ENCODE data around the gene PRMT7.
"Not testable (repeated sequence)": the region's sequence is repeated elsewhere in the genome, so short reads cannot be mapped to it uniquely, and the experiment has no call there.

Gene PRMT7

GRCh38 chr16:68287276-68288251 lies 23.3 kb upstream of the PRMT7 start:
- H3K27ac ChIP-seq = peak overlapping the region; percentile 65
- peak; percentile 62 for DNase-seq (ENCODE audit: low spot score)

GRCh38 chr16:68288252-68288650 lies 22.6 kb upstream of the PRMT7 start:
- no peak for TF ChIP-seq CTCF (conservative IDR thresholded peaks at IDR 0.05; ENCODE audit: low read depth)
- DNase-seq (ENCODE audit: low spot score) = no peak
- peak overlapping the region; percentile 65 for H3K27ac ChIP-seq
- ChIA-PET POLR2A (ENCODE audit: low non-redundant PET) (interaction anchor here (0.6 kb wide), 1 partner anchor 21 kb away, joined by 13 read pairs; no protein-coding TSS in a partner anchor), CTCF (interaction anchor here (0.6 to 2.8 kb wide), 3 partner anchors 24 to 58 kb away, joined by 3 to 12 read pairs (median 7); partner anchors contain the start of gene SLC7A6)

More at GRCh38 chr16:68287276-68288251, 23.3 kb upstream of the PRMT7 start:
- CTCF ChIA-PET = interaction anchor here (0.6 to 2.8 kb wide), 4 partner anchors 24 to 293 kb away, joined by 3 to 12 read pairs (median 5); partner anchors contain the start of gene SLC7A6
- no peak for TF ChIP-seq CTCF (conservative IDR thresholded peaks at IDR 0.05; ENCODE audit: low read depth)
- POLR2A ChIA-PET (ENCODE audit: low non-redundant PET) = interaction anchor here (0.7 kb wide), 1 partner anchor 23 kb away, joined by 3 read pairs; the partner anchor contains the start of gene SLC7A6

DNA sequence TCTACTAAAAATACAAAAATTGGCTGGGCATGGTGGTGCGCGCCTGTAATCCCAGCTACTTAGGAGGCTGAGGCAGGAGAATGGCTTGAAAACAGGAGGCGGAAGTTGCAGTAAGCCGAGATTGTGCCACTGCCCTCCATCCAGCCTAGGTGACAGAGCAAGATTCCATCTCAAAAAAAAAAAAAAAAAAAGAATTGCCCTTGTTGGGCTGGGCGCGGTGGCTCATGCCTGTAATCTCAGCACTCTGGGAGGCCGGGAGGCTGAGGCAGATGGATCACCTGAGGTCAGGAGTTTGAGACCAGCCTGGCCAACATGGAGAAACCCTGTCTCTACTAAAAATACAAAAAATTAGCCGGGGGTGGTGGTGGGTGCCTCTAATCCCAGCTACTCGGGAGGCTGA lies 22.0 kb upstream of the PRMT7 start:
- CTCF ChIA-PET = interaction anchor here (2.8 kb wide), 1 partner anchor 25 kb away, joined by 12 read pairs; the partner anchor contains the start of gene SLC7A6
- POLR2A ChIA-PET (ENCODE audit: low non-redundant PET) = interaction anchor here (0.6 kb wide), 1 partner anchor 22 kb away, joined by 13 read pairs; no protein-coding TSS in a partner anchor
- H3K27ac ChIP-seq = peak overlapping the region; percentile 65; the same call in 1 of the 2 replicates
- not testable (repeated sequence) for DNase-seq (ENCODE audit: low spot score)

DNA sequence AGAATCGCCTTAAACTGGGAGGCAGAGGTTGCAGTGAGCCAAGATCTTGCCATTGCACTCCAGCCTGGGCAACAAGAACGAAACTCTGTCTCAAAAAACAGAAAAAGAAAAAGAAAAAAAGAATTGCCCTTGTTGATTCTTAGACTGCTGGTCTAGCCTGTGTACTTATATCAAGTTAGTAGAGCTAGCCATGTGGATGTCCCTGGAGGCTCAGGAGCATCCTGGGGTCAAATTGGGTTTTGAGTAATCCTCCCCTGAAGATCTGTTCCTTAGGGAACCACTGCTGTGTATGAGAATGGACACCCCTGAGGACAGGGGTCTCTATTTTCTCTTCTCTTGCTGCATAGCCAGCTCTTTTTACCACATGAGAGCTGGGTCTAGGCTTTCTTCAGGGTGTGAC lies 21.6 kb upstream of the PRMT7 start:
- H3K27ac ChIP-seq = no peak overlapping the region
- ChIA-PET POLR2A (ENCODE audit: low non-redundant PET) (no interaction called here), CTCF (interaction anchor here (2.8 kb wide), 1 partner anchor 25 kb away, joined by 12 read pairs; the partner anchor contains the start of gene SLC7A6)
- TF ChIP-seq CTCF (conservative IDR thresholded peaks at IDR 0.05; ENCODE audit: low read depth) = no peak
- DNase-seq (ENCODE audit: low spot score) = no peak

GRCh38 chr16:68289621-68290329 lies 21.0 kb upstream of the PRMT7 start:
- ChIA-PET CTCF (interaction anchor here (0.7 kb wide), 1 partner anchor 39 kb away, joined by 3 read pairs; no protein-coding TSS in a partner anchor), POLR2A (ENCODE audit: low non-redundant PET) (no interaction called here)
- no peak overlapping the region for H3K27ac ChIP-seq
- TF ChIP-seq CTCF (conservative IDR thresholded peaks at IDR 0.05; ENCODE audit: low read depth) = no peak
- no peak for DNase-seq (ENCODE audit: low spot score)

DNA sequence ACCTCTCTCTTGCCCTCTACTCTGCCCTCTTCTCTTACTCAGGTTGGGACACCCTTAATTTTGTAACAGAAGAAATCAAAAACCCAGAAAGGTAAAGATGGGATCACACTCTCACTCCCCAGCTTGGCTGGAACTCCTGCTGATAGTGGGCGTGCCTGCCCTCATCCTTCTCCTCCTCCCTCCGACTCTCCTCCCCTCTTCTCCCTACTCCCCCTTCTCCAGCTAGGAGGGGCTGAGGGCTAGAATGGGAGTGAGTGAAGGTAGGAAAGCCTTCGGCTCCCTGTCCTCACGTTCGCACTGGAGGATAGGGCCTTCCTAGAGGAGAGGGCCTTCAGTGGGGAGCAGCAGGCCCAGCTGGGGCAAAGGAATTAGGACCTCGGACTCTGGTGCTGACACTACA lies 20.4 kb upstream of the PRMT7 start:
- TF ChIP-seq CTCF (conservative IDR thresholded peaks at IDR 0.05; ENCODE audit: low read depth) = no peak
- ChIA-PET POLR2A (ENCODE audit: low non-redundant PET) (no interaction called here), CTCF (interaction anchor here (0.7 to 1.1 kb wide), 2 partner anchors 29 to 38 kb away, joined by 3 read pairs; no protein-coding TSS in a partner anchor)
- H3K27ac ChIP-seq = peak overlapping the region; percentile 26
- DNase-seq (ENCODE audit: low spot score) = no peak
